ENCODE measurements around the gene ERCC6.

The ERCC6 gene

DNA sequence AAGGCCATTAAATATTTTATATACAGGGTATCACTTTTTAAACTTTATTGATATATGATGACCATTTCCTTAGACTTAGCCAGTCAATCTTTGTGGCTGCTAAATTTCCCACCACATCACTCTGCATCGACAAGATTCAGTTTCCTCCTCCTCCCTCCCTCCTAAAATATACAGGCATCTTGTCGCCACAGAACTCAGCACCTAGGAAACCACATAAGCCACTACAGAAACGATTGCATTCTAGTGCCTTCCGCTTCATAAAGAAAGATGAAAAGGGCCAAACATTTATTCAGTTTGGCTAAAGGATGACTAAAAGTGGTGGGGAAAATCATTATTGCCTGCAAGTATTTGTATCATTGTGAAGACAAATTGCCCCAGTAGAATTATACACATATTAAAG lies 30.7 kb downstream of the ERCC6 start:
- DNase-seq = no peak

GRCh38 chr10:49505589-49505988 lies 33.3 kb downstream of the ERCC6 start:
- no peak for DNase-seq

DNA sequence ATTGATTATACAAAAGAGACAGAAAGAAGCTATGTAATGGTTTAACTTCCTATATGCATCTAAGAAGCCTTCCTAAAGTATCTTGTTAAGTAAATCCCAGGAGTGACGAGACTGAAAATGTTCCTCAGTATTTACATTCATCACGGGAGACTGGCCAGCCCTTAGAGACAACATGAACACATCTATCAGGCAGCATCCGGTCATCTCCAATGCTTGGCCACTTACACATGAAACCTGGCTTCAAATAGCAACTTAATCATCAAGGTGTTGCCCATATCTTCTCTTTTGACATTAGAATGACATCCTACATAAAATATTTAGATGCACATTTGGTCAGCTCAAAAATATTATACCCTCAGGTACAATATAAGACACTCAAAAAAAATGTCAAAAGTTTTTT lies 33.8 kb downstream of the ERCC6 start:
- no peak for DNase-seq

DNA sequence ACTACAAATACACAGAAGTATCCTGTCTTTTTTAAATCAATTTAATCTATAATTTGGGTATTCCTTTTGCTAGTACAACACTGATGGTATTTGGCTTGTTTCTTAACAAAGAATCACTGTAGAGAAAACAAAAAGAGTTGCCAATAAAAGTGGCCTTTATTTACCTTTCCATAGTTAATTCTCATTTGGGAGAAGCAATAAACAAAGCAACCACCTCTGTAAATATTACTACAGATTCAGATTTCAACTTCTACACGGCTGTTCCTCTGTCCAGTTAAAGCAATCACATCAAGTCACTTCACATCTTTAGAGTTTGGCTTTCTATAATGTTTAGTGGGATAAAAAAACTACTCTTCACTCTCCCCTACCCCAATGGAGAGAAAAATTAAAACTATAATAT lies 34.4 kb downstream of the ERCC6 start:
- DNase-seq = no peak

DNA sequence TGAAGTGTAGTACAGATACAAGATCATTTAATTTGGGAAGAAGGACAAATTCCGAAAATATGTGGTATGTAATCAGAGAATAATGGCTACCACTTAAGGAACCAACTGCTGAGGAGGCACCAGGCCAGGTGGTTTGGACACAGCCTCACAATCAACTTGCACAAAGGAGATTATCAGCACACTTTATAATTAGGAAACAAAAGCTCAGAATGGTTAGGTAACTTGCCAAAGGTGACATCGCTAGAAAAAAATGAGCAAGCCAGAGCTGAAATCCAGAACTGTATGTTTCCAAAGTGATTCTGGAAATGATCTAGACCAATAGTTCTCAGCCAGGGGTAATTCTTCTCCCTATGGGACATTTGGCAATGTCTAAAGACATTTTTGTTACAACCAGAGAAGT lies 36.6 kb downstream of the ERCC6 start:
- no peak for DNase-seq

GRCh38 chr10:49500412-49500811 lies 38.5 kb downstream of the ERCC6 start:
- DNase-seq = peak; percentile 75

DNA sequence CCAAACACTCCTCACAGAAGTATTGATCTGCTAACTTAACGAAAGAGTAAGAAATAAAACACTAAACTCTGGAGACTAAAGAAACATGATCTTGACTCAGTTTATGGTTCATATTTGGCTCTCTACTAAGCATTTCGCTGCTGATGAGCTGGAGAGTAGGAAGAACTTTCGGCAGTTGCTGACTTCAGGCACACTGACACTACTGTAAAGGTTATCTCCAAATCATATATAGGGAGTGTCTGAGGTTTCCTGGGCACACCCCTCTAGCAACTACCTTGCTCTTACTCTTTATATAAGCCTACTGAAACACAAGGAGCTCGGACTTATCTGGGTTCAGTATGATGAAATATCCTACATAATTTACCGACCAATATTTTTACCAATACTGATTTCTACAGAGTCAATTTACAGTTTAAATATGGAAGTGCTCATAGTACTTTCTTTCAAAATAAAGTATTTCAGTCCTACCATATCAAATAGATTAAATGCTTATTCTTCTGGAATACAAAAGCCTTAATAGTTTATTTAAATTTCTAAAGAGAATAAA lies 39.5 kb downstream of the ERCC6 start:
- no peak for DNase-seq

DNA sequence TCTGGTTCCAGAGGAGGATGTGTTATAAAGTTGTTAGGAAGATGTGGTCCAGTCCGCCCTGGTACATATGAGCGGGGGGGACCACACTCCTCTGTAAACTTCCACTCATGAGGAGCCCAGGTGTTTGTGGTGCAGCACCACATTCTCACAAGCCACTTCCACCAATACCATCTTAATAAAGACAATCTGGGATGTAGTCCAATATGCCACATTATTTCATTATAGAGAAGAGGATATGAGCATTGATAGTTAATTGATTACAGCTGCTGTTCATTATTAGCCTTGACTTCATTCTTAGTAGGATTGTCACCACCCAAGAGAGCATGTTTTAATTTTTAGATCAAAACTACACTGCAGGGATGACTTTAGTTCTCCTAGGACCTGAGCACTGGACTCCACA lies 40.5 kb downstream of the ERCC6 start:
- DNase-seq = no peak

- no peak for DNase-seq
Observed at GRCh38 chr10:49497358-49497757, 41.6 kb downstream of the ERCC6 start.

DNA sequence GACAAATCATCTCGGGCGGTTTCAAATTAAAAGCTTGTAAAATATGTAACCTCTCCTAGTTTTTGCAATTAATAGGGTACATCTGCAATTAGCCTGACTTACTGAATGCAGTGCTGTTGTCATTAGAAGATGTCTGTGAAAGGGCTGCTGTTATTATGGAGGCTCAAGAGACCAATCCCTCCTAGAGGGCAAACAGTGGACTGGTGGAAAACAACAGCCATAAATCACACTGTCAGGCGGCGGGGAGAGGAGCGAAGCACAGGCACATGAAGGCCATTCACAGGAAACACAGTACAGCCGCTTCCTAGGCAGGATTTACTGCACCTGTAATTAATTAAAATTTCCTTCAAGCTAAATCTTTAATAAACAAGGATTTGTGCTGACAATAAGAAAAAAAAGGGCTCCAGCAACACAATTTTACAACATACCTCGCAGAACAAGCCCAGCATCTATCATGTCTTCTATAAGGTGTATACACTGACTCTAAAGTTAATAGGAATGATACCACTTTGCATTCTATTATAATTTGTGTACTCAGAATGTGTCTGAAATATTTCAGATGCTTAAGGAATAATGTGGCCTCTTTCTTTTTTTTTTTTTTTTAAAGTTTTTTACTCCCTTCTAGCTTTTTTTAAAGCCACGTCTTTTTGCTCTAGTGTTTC lies 50.7 kb downstream of the ERCC6 start:
- peak; percentile 89 for DNase-seq

DNA sequence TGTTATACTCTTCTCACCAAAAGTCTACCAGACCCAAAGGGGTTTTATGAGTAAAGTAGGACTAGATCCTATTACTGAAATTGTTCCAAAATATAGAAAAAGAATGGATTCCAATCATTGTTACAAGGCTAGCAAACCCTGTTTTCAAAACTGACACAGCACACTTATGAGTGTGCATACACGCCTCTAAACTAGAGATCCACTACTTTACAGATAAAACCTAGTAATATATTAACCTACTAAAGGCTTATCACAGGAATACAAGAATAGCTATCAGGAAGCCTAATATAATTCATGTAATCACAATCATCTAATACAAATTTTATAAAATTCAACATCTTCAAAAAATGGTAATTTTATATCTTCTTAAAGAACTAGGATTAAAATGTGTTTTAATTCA lies 52.2 kb downstream of the ERCC6 start:
- DNase-seq = no peak

- no peak for DNase-seq
Observed at GRCh38 chr10:49486009-49486408, 52.9 kb downstream of the ERCC6 start.

- DNase-seq = no peak
Observed at GRCh38 chr10:49484486-49485235, 54.3 kb downstream of the ERCC6 start.

DNA sequence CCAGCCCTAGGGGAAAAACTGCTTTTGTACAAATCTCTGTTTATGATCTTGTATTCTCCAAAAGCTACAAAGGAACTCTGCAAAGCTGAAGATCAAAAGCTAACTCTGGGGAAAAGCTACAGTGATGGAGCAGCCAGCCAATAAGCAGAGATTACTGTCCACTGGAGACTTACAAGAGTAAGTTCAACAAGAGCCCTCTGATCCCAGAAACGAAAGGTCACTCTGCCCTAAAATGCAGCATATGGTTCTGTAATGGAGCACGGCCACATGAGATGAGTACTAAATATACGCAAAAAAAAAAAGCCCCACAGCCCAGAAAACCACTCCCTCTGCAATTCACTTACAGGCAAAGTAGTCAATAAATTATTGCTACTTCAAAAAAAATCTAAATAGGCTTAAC lies 60.1 kb downstream of the ERCC6 start:
- DNase-seq = no peak

GRCh38 chr10:49474901-49475300 lies 64.0 kb downstream of the ERCC6 start:
- DNase-seq = no peak

DNA sequence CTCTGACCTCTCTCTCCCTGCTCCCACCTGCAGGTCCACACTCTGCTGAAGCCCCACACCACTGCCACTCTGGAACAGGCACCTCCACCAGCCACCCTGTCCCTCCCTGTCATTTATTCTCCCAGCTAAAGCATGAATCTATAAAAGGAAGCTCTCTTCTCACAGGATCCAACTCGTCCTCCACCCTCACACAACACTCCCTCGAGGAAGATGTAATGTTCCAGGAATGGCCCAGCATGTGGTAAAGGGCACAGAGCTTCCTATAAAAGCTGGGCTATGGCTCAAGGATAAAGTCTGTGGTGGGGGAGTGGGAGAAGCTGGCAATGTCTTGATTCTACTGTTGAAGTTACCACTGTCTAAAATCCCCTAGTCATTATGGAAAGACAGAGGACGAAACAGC lies 67.4 kb downstream of the ERCC6 start:
- DNase-seq = no peak

GRCh38 chr10:49465736-49466135 lies 73.2 kb downstream of the ERCC6 start:
- DNase-seq = no peak

Measured in DMS153 (cell line).